Measurements from ENCODE around the gene NALF2.

Gene NALF2

GRCh38 chrX:69503782-69504625, at the start of gene NALF2:
Gene NALF2 (plus strand): TSS chrX:69504326. CDS start chrX:69505283, 957 bp downstream.
- DNase-seq (ENCODE audit: low read depth in 2 of 2) = peak; percentile 6 to 12

GRCh38 chrX:69457756-69458155, 46.4 kb upstream of the NALF2 start:
- no peak for DNase-seq (ENCODE audit: low read depth in 2 of 2)

GRCh38 chrX:69466546-69466945, 37.6 kb upstream of the NALF2 start:
- DNase-seq (ENCODE audit: low read depth in 2 of 2) = no peak

GRCh38 chrX:69469975-69470374, 34.2 kb upstream of the NALF2 start:
- DNase-seq (ENCODE audit: low read depth in 2 of 2) = no peak

- DNase-seq (ENCODE audit: low read depth in 2 of 2) = no peak
These were observed 14.5 kb upstream of the NALF2 start for GRCh38 chrX:69489625-69490024.

GRCh38 chrX:69493193-69493592, 10.9 kb upstream of the NALF2 start:
- DNase-seq (ENCODE audit: low read depth in 2 of 2) = peak; percentile 7 to 40

GRCh38 chrX:69493766-69494165, 10.4 kb upstream of the NALF2 start:
- DNase-seq (ENCODE audit: low read depth in 2 of 2) = no peak

- DNase-seq (ENCODE audit: low read depth in 2 of 2) = no peak
These were observed 7.9 kb upstream of the NALF2 start for GRCh38 chrX:69496183-69496582.

- DNase-seq (ENCODE audit: low read depth in 2 of 2) = no peak
These were observed 2.7 kb upstream of the NALF2 start for GRCh38 chrX:69501429-69501828.

- no peak for DNase-seq (ENCODE audit: low read depth in 2 of 2)
These were observed 821 bp upstream of the NALF2 start for GRCh38 chrX:69503228-69503781.

GRCh38 chrX:69504626-69505612, 793 bp downstream of the NALF2 start:
- no peak for DNase-seq (ENCODE audit: low read depth in 2 of 2)

- DNase-seq (ENCODE audit: low read depth in 2 of 2) = no peak
These were observed 1.9 kb downstream of the NALF2 start for GRCh38 chrX:69505772-69506616.

- DNase-seq (ENCODE audit: low read depth in 2 of 2) = no peak
These were observed 2.7 kb downstream of the NALF2 start for GRCh38 chrX:69506617-69507499.

GRCh38 chrX:69507500-69507789, 3.3 kb downstream of the NALF2 start:
- no peak for DNase-seq (ENCODE audit: low read depth in 2 of 2)

- no peak for DNase-seq (ENCODE audit: low read depth in 2 of 2)
These were observed 4.5 kb downstream of the NALF2 start for GRCh38 chrX:69508610-69509009.

GRCh38 chrX:69510137-69510715, 6.1 kb downstream of the NALF2 start:
- no peak for DNase-seq (ENCODE audit: low read depth in 2 of 2)

GRCh38 chrX:69510914-69511513, 6.9 kb downstream of the NALF2 start:
- no peak for DNase-seq (ENCODE audit: low read depth in 2 of 2)

GRCh38 chrX:69522052-69522451, 17.9 kb downstream of the NALF2 start:
- no peak for DNase-seq (ENCODE audit: low read depth in 2 of 2)

GRCh38 chrX:69523314-69523713, 19.2 kb downstream of the NALF2 start:
- no peak for DNase-seq (ENCODE audit: low read depth in 2 of 2)

Measured in stimulated activated CD4-positive, alpha-beta T cell treated with anti-CD3 and anti-CD28 coated beads, Interleukin-15, amount 100 ng/mL, for 48 hours (primary cell).